ENCODE data around the gene KIF13A.

GRCh38 chr6:17874753-17875152 is 112.7 kb downstream of the KIF13A start:
- TF ChIP-seq CTCF (conservative IDR thresholded peaks at IDR 0.05): no peak
- no peak for TF ChIP-seq EZH2 (IDR thresholded peaks at IDR 0.05; ENCODE audit: low read depth)
